Hematopoietic multipotent progenitor cell treated with erythropoietin and hydrocortisone succinate and interleukin-3 and kit ligand, for 15 days (in vitro differentiated cells): ENCODE results near the gene APOBEC3F.

Experiments
- DNase-seq: peaks from one replicate; pipeline ENCODE4 v3.0.0-alpha.2; 2015; ENCODE audit warnings: low spot score

APOBEC3F gene

GRCh38 chr22:39094717-39095389 is 54.2 kb downstream of the APOBEC3F start:
- DNase-seq, result no peak

GRCh38 chr22:39095971-39096370 is 55.3 kb downstream of the APOBEC3F start:
- DNase-seq, result no peak

DNA sequence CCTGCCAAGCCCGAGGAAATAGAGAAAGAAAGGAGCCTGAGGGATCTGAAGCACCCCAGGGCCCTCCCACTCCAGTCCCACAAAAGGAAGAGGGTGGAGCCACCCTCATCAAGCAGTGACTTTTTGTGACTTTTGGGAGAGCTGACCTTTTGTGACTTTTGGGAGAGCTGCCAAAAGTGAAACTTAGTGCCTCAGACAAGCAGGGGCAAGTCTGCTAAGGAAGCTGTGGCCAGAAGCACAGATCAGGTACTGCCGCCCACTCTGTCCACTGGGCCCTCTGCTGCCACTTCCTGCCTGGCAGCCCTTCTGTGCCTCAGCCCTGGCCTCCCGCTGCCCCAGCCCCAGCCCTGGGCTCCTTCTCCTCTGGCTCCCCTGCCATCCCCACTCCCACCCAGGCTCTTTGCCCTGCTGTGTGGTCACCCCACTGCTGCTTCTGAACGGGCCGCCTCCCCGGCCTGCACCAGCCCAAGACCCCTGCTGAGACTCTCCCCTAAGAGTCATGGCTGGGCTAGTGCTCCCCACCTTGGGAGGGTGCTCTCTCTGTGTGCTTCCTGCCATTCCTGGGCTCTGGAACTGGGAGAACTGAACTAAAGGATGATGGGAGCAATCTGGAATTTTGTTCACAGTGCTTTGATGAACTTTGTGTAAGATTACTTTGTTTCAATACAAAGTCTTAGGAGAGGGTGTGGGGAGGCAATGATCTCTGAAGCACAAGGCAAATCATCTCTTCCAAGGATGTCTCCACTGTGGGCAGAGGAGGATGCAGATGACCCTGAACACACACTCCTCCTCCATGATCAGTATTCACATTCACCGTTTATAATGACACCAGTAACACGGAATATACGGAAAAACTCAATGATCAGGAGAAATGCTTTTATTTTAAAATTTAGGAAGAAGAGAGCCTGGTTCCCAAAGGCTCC is 56.7 kb downstream of the APOBEC3F start, which contains the start of gene APOBEC3H:
Gene APOBEC3H, plus strand, starts transcription at position 147 of the 923 bp plus-strand sequence. CDS start 3,035 bp downstream, outside the sequence.
- DNase-seq, result peak; percentile 14

DNA sequence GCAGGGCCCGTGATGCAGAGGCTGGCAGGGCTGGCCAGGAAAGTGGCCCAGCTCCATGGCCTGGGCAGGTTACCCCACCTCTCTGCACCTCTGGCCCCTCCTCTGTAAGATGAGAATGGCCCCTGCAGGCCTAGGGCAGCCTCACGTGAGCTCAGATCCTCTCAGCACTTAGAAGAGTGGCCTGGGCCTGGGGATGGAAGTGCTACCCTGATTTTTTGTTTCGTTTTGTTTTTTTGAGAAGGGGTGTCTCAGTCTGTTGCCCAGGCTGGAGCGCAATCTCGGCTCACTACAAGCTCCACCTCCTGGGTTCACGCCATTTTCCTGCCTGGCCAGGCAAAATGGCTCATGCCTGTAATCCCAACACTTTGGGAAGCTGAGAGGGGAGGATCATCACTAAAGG is 57.4 kb downstream of the APOBEC3F start:
- no peak for DNase-seq

GRCh38 chr22:39098576-39098975 is 57.9 kb downstream of the APOBEC3F start:
- DNase-seq, result no peak

GRCh38 chr22:39101226-39101625 is 60.6 kb downstream of the APOBEC3F start:
- DNase-seq, result no peak

- DNase-seq, result no peak
Observed at GRCh38 chr22:39103431-39103830, 62.8 kb downstream of the APOBEC3F start.
